PC-9 (cell line): ENCODE results near the gene PLCB3.

ENCODE experiments used
- CTCF ChIP-seq: fragments of 200-600 bp; sonication (generic); conservative IDR thresholded peaks from 2 replicates; pipeline ENCODE4 v1.6.1; 2017; ENCODE audit warnings: mixed run types, antibody characterized with exemption, mild to moderate bottlenecking, moderate library complexity
- EZH2 ChIP-seq: fragments of 200-600 bp; sonication (generic); IDR thresholded peaks from 2 replicates; pipeline ENCODE4 v1.8.0; 2017; ENCODE audit warnings: antibody characterized with exemption, low read depth

GRCh38 chr11:64232967-64233315, 18.4 kb upstream of the PLCB3 start:
- TF ChIP-seq CTCF (no peak), EZH2 (no peak)
